Hepatocyte (in vitro differentiated cells): ENCODE measurements around the gene KCNQ2.

Experiments
- EZH2 ChIP-seq: fragments of 200-600 bp; sonication (generic); IDR thresholded peaks from 2 replicates; pipeline ENCODE4 v1.6.1; 2016; ENCODE audit warnings: antibody characterized with exemption, mild to moderate bottlenecking, borderline replicate concordance
- EZH2phosphoT487 ChIP-seq: fragments of 200-600 bp; sonication (generic); IDR thresholded peaks from one replicate; pipeline ENCODE4 v1.6.1; 2018; ENCODE audit warnings: antibody characterized with exemption, mild to moderate bottlenecking, low read depth, moderate library complexity; ENCODE audit not compliant: unreplicated experiment, severe bottlenecking
- TF ChIP-seq, protein P1 (sequence below): fragments of 200-600 bp; sonication (generic); IDR thresholded peaks from 2 replicates; pipeline ENCODE4 v1.5.1; 2016; ENCODE audit warnings: antibody characterized with exemption, mild to moderate bottlenecking; ENCODE audit not compliant: poor library complexity

DNA sequence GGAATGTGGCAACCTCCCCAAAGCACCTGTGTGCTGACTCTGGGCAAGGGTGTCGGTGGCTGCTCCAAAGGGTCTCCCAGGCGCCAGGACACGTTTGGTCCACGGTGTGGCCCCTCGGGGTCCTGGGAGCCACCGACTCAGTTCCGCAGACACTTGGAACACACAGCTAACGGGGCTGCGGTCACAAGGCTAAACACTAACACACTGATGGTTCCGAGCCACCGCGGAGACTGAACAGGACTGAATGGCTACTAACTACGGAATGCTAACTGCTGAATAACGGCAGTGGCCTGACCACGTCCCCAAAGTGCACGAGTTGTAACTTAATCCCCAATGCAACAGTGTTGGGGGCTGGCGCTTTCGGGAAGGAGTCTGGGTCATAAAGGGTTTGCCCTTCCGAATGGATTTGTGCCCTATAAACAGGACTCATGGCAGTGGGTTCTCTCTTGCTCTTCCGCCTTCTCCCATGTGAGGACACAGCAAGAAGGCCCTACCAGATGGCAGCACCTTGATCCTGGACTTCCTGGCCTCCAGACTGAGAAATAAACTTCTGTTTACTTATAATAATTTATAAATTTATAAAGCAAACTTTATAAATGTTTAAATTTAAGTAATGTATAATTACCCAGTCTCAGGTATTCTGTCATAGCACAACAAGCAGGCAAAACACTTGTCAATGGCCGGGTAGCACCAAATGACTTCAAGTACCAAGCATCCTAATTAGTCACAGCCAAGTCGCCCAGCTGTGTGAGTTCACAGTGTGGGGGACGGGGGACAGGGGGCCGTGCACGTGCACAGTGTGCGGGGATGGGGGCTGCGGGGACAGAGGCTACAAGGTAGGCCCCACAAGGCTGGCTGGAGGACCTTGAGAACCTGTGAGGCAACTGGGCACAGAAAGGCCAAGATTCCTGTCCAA, 28.7 kb upstream of the KCNQ2 start:
- TF ChIP-seq, protein P1, sequence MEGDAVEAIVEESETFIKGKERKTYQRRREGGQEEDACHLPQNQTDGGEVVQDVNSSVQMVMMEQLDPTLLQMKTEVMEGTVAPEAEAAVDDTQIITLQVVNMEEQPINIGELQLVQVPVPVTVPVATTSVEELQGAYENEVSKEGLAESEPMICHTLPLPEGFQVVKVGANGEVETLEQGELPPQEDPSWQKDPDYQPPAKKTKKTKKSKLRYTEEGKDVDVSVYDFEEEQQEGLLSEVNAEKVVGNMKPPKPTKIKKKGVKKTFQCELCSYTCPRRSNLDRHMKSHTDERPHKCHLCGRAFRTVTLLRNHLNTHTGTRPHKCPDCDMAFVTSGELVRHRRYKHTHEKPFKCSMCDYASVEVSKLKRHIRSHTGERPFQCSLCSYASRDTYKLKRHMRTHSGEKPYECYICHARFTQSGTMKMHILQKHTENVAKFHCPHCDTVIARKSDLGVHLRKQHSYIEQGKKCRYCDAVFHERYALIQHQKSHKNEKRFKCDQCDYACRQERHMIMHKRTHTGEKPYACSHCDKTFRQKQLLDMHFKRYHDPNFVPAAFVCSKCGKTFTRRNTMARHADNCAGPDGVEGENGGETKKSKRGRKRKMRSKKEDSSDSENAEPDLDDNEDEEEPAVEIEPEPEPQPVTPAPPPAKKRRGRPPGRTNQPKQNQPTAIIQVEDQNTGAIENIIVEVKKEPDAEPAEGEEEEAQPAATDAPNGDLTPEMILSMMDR, result no peak
- TF ChIP-seq EZH2phosphoT487 (no peak), EZH2 (no peak)
